HL-60 (cell line): ENCODE measurements around the gene PHKA1.

Experiments
- DNase-seq, 2 experiments: peaks; one replicate each; pipeline ENCODE4 v3.0.0-alpha.2; 2010 to 2020; ENCODE audit warnings: low read depth in 1 of 2, low spot score in 1 of 2
- H3K27ac ChIP-seq: fragments of 250-450 bp; sonication (Bioruptor Pico); replicated peaks from 2 replicates; pipeline ENCODE4 v1.5.1; 2020; ENCODE audit warnings: mild to moderate bottlenecking, moderate library complexity
- H3K27me3 ChIP-seq: fragments of 250-450 bp; sonication (Bioruptor Pico); 2 replicates; pipeline ENCODE4 v1.5.1; 2021; ENCODE audit warnings: mild to moderate bottlenecking, moderate library complexity; ENCODE audit not compliant: insufficient read depth, poor library complexity, severe bottlenecking
- H3K4me3 ChIP-seq: replicated peaks from 2 replicates; pipeline ENCODE4 v1.5.1; 2011; ENCODE audit warnings: mild to moderate bottlenecking, control low read depth, low read length; ENCODE audit not compliant: insufficient read depth
- GABPA ChIP-seq: IDR thresholded peaks from 2 replicates; pipeline ENCODE4 v1.6.1; 2012; ENCODE audit warnings: low read depth
- POLR2AphosphoS5 ChIP-seq: IDR thresholded peaks from 2 replicates; pipeline ENCODE4 v1.6.1; 2012; ENCODE audit warnings: low read depth
- SPI1 ChIP-seq: IDR thresholded peaks from 2 replicates; pipeline ENCODE4 v1.6.1; 2012; ENCODE audit warnings: low read depth, mild to moderate bottlenecking, borderline replicate concordance
- TF ChIP-seq, protein P1 (sequence below): IDR thresholded peaks from 2 replicates; pipeline ENCODE4 v1.6.1; 2012; ENCODE audit warnings: low read depth; ENCODE audit not compliant: insufficient replicate concordance
- TF ChIP-seq, protein P2 (sequence below): IDR thresholded peaks from one replicate; pipeline ENCODE4 v1.5.1; 2011; ENCODE audit warnings: low read length, control low read depth, inconsistent platforms; ENCODE audit not compliant: insufficient read depth

The PHKA1 gene

DNA sequence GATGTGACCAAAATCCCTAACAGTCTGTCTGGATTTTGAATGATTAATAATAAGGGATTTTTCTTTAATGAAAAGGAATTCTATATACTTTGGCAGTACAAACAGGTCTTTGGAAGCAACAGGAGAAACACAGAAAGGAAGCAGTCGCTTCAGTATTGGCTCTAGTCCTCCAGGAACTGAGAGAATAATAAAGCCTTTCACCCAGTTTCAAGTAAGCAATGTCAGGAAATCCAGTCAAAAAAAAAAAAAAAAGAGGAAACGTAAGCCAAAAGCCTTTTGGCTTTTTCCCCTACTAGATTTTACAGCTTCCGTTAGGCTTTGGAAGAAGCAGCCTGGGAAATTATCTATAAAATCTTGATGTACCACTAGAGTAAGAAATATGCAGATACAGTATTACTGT is 79.8 kb downstream of the PHKA1 start:
- Histone ChIP-seq H3K4me3 (no peak overlapping the region), H3K27ac (no peak overlapping the region), H3K27me3 (no peaks in the 10 kb centered on the region)
- TF ChIP-seq, protein P1, sequence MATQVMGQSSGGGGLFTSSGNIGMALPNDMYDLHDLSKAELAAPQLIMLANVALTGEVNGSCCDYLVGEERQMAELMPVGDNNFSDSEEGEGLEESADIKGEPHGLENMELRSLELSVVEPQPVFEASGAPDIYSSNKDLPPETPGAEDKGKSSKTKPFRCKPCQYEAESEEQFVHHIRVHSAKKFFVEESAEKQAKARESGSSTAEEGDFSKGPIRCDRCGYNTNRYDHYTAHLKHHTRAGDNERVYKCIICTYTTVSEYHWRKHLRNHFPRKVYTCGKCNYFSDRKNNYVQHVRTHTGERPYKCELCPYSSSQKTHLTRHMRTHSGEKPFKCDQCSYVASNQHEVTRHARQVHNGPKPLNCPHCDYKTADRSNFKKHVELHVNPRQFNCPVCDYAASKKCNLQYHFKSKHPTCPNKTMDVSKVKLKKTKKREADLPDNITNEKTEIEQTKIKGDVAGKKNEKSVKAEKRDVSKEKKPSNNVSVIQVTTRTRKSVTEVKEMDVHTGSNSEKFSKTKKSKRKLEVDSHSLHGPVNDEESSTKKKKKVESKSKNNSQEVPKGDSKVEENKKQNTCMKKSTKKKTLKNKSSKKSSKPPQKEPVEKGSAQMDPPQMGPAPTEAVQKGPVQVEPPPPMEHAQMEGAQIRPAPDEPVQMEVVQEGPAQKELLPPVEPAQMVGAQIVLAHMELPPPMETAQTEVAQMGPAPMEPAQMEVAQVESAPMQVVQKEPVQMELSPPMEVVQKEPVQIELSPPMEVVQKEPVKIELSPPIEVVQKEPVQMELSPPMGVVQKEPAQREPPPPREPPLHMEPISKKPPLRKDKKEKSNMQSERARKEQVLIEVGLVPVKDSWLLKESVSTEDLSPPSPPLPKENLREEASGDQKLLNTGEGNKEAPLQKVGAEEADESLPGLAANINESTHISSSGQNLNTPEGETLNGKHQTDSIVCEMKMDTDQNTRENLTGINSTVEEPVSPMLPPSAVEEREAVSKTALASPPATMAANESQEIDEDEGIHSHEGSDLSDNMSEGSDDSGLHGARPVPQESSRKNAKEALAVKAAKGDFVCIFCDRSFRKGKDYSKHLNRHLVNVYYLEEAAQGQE: no peak
- TF ChIP-seq POLR2AphosphoS5 (no peak), GABPA (no peak), SPI1 (no peak)
- TF ChIP-seq, protein P2, sequence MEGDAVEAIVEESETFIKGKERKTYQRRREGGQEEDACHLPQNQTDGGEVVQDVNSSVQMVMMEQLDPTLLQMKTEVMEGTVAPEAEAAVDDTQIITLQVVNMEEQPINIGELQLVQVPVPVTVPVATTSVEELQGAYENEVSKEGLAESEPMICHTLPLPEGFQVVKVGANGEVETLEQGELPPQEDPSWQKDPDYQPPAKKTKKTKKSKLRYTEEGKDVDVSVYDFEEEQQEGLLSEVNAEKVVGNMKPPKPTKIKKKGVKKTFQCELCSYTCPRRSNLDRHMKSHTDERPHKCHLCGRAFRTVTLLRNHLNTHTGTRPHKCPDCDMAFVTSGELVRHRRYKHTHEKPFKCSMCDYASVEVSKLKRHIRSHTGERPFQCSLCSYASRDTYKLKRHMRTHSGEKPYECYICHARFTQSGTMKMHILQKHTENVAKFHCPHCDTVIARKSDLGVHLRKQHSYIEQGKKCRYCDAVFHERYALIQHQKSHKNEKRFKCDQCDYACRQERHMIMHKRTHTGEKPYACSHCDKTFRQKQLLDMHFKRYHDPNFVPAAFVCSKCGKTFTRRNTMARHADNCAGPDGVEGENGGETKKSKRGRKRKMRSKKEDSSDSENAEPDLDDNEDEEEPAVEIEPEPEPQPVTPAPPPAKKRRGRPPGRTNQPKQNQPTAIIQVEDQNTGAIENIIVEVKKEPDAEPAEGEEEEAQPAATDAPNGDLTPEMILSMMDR: no peak
- DNase-seq: no peak

GRCh38 chrX:72630185-72630584 is 83.9 kb downstream of the PHKA1 start:
- Histone ChIP-seq H3K27me3 (no peaks in the 10 kb centered on the region), H3K27ac (no peak overlapping the region), H3K4me3 (no peak overlapping the region)
- TF ChIP-seq, protein P2: no peak
- no peak for TF ChIP-seq GABPA
- TF ChIP-seq SPI1: no peak
- DNase-seq: no peak

DNA sequence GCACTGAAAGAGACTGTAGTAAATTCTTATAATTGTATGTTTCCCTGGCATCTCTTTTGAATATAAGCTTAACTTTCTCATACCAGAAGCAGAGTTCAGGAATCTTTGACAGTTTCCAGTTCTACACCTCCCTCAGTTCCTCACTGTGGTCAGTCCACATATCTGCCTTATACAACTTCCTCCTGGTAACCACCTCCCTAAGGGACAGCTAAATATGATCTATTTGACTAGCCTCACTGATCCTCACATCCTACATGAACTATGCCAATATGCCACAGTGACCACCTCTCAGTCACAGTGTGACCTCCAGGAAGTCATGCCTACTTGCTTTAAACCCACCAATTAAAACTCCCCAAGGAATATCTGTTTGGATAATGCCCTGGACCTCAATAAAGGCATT is 89.9 kb downstream of the PHKA1 start:
- no peak for DNase-seq
- Histone ChIP-seq H3K27me3 (peaks cover 8% of the 10 kb centered on the region), H3K4me3 (no peak overlapping the region), H3K27ac (no peak overlapping the region)
- TF ChIP-seq SPI1: no peak
- TF ChIP-seq, protein P1: no peak
- TF ChIP-seq GABPA: no peak

GRCh38 chrX:72621625-72622485 is 92.3 kb downstream of the PHKA1 start:
- peaks cover 8% of the 10 kb centered on the region for H3K27me3 ChIP-seq
- no peak for DNase-seq
- no peak overlapping the region for H3K27ac ChIP-seq
- no peak overlapping the region for H3K4me3 ChIP-seq
- TF ChIP-seq, protein P1: no peak
- TF ChIP-seq POLR2AphosphoS5 (no peak), GABPA (no peak), SPI1 (no peak)
- TF ChIP-seq, protein P2: no peak
